IMR-90 (cell line): ENCODE measurements around the gene CHN2. TPM values are rescaled to one million over a fixed set of nuclear protein-coding genes. Genes with fewer than 3 reads are reported as not detected.

Experiments used
- ATAC-seq: fragments of 200-7000 bp; cut with Tn5 transposase; 2 replicates; pipeline ENCODE4 v1.9.1; 2020; ENCODE audit warnings: low read depth, mild to moderate bottlenecking, moderate library complexity
- BruUV-seq: library from RNA; stranded (reverse); fragments of 400-500 nt; replicated peaks from 2 replicates; lab custom pipeline; 2021; lab: Mats Ljungman, UMichigan
- CTCF ChIA-PET: fragments of 300-600 bp; formaldehyde crosslinking; extraction: SDS; loops from one replicate; lab custom pipeline; 2021; ENCODE audit warnings: antibody characterized with exemption; lab: Yijun Ruan, JAX
- POLR2A ChIA-PET: fragments of 300-600 bp; sonication (Branson Sonifier 250); formaldehyde crosslinking; loops from one replicate; lab custom pipeline; 2022; ENCODE audit warnings: antibody characterized with exemption; ENCODE audit not compliant: unreplicated experiment; lab: Charles Lee
- DNase-seq: peaks from one replicate; pipeline ENCODE4 v3.0.0; 2013
- H2AFZ ChIP-seq: replicated peaks from 2 replicates; pipeline ENCODE3; 2013; ENCODE audit warnings: low read length, mild to moderate bottlenecking; ENCODE audit not compliant: poor library complexity
- H2AK5ac ChIP-seq: 2 replicates; pipeline ENCODE4 v1.6.1; 2013; ENCODE audit warnings: low read depth, low read length, inconsistent platforms
- H2AK9ac ChIP-seq: replicated peaks from 2 replicates; pipeline ENCODE3; 2013; ENCODE audit warnings: mild to moderate bottlenecking, low read depth, low read length, moderate library complexity; ENCODE audit not compliant: poor library complexity
- H2BK120ac ChIP-seq: 2 replicates; pipeline ENCODE4 v1.6.1; 2013; ENCODE audit warnings: low read depth, low read length, inconsistent platforms
- H2BK15ac ChIP-seq: 3 replicates; pipeline ENCODE4 v1.6.1; 2013; ENCODE audit warnings: low read depth, low read length, inconsistent platforms
- H2BK20ac ChIP-seq: 2 replicates; pipeline ENCODE4 v1.6.1; 2013; ENCODE audit warnings: low read depth, mild to moderate bottlenecking, inconsistent platforms, low read length, moderate library complexity
- H2BK5ac ChIP-seq: 2 replicates; pipeline ENCODE4 v1.6.1; 2013; ENCODE audit warnings: mild to moderate bottlenecking, low read depth, low read length, inconsistent platforms; ENCODE audit not compliant: poor library complexity, severe bottlenecking
- H3K14ac ChIP-seq: replicated peaks from 2 replicates; pipeline ENCODE4 v1.6.1; 2013; ENCODE audit warnings: low read depth, low read length, inconsistent platforms
- H3K18ac ChIP-seq: 2 replicates; pipeline ENCODE4 v1.6.1; 2013; ENCODE audit warnings: low read depth, low read length, control low read depth
- H3K23ac ChIP-seq: 2 replicates; pipeline ENCODE4 v1.6.1; 2013; ENCODE audit warnings: low read depth, low read length, inconsistent platforms
- H3K27ac ChIP-seq: 2 replicates; pipeline ENCODE4 v1.5.1; 2013; ENCODE audit warnings: mild to moderate bottlenecking, control low read depth, low read length; ENCODE audit not compliant: insufficient read depth
- H3K27me3 ChIP-seq: 2 replicates; pipeline ENCODE4 v1.6.1; 2013; ENCODE audit warnings: low read length; ENCODE audit not compliant: control insufficient read depth, insufficient read depth
- H3K36me3 ChIP-seq: 2 replicates; pipeline ENCODE4 v1.6.1; 2013; ENCODE audit warnings: low read length, mixed read lengths; ENCODE audit not compliant: control insufficient read depth, insufficient read depth
- H3K4ac ChIP-seq: 2 replicates; pipeline ENCODE4 v1.6.1; 2013; ENCODE audit warnings: low read depth, low read length, inconsistent platforms
- H3K4me1 ChIP-seq: 2 replicates; pipeline ENCODE4 v1.6.1; 2013; ENCODE audit warnings: low read length, mixed read lengths; ENCODE audit not compliant: control insufficient read depth, insufficient read depth
- H3K4me2 ChIP-seq: 2 replicates; pipeline ENCODE4 v1.6.1; 2013; ENCODE audit warnings: low read depth, mild to moderate bottlenecking, control low read depth, low read length, moderate library complexity
- H3K4me3 ChIP-seq: 2 replicates; pipeline ENCODE4 v1.5.1; 2013; ENCODE audit warnings: low read depth, mild to moderate bottlenecking, control low read depth, low read length, moderate library complexity; ENCODE audit not compliant: insufficient read depth
- H3K56ac ChIP-seq: 2 replicates; pipeline ENCODE4 v1.6.1; 2013; ENCODE audit warnings: low read length, inconsistent platforms; ENCODE audit not compliant: insufficient read depth; ENCODE audit errors: extremely low read depth
- H3K79me1 ChIP-seq, 2 experiments: 2 replicates each; pipeline ENCODE4 v1.6.1; 2013; ENCODE audit warnings: low read length in 2 of 2, inconsistent platforms in 1 of 2, low read depth in 1 of 2
- H3K9ac ChIP-seq: 2 replicates; pipeline ENCODE4 v1.6.1; 2013; ENCODE audit warnings: low read depth, low read length, control low read depth
- H3K9me1 ChIP-seq: 2 replicates; pipeline ENCODE4 v1.6.1; 2013; ENCODE audit warnings: low read length, inconsistent platforms; ENCODE audit not compliant: insufficient read depth
- H3K9me3 ChIP-seq: 2 replicates; pipeline ENCODE4 v1.6.1; 2013; ENCODE audit warnings: low read length; ENCODE audit not compliant: control insufficient read depth, insufficient read depth
- H4K20me1 ChIP-seq: 2 replicates; pipeline ENCODE4 v1.6.1; 2013; ENCODE audit warnings: low read length, inconsistent platforms; ENCODE audit not compliant: insufficient read depth
- H4K5ac ChIP-seq: 2 replicates; pipeline ENCODE4 v1.6.1; 2013; ENCODE audit warnings: mild to moderate bottlenecking, low read depth, low read length, control low read depth
- H4K8ac ChIP-seq, 2 experiments: 2 replicates each; pipeline ENCODE4 v1.6.1; 2013; ENCODE audit warnings: low read depth in 2 of 2, low read length in 2 of 2, control low read depth in 1 of 2, inconsistent platforms in 1 of 2
- H4K91ac ChIP-seq: 2 replicates; pipeline ENCODE4 v1.6.1; 2013; ENCODE audit warnings: low read depth, low read length, inconsistent platforms; ENCODE audit not compliant: insufficient read depth
- BHLHE40 ChIP-seq: fragments of 150-350 bp; IDR thresholded peaks from 2 replicates; pipeline ENCODE4 v1.6.1; 2016; ENCODE audit warnings: mild to moderate bottlenecking, low read depth, low read length
- CEBPB ChIP-seq: IDR thresholded peaks from 2 replicates; pipeline ENCODE4 v1.6.1; 2012; ENCODE audit warnings: low read depth, low read length, improper control_type of control experiment
- CHD1 ChIP-seq: IDR thresholded peaks from 2 replicates; pipeline ENCODE4 v1.6.1; 2012; ENCODE audit warnings: low read depth, low read length, improper control_type of control experiment
- CTCF ChIP-seq: conservative IDR thresholded peaks from 2 replicates; pipeline ENCODE4 v1.5.1; 2012; ENCODE audit warnings: mild to moderate bottlenecking, low read depth, low read length, improper control_type of control experiment
- ELK1 ChIP-seq: fragments of 150-350 bp; IDR thresholded peaks from 2 replicates; pipeline ENCODE4 v1.6.1; 2016; ENCODE audit warnings: low read depth, mild to moderate bottlenecking, low read length, moderate library complexity, borderline replicate concordance
- FOS ChIP-seq: fragments of 150-350 bp; IDR thresholded peaks from 2 replicates; pipeline ENCODE4 v1.6.1; 2016; ENCODE audit warnings: low read depth, low read length
- MAFK ChIP-seq: IDR thresholded peaks from 2 replicates; pipeline ENCODE4 v1.6.1; 2012; ENCODE audit warnings: low read depth, low read length, improper control_type of control experiment
- MAZ ChIP-seq: IDR thresholded peaks from 2 replicates; pipeline ENCODE4 v1.6.1; 2012; ENCODE audit warnings: low read depth, mild to moderate bottlenecking, low read length, improper control_type of control experiment, moderate library complexity, borderline replicate concordance
- MXI1 ChIP-seq: IDR thresholded peaks from 2 replicates; pipeline ENCODE4 v1.6.1; 2012; ENCODE audit warnings: low read depth, mild to moderate bottlenecking, low read length, moderate library complexity, borderline replicate concordance
- NFE2L2 ChIP-seq: fragments of 150-350 bp; IDR thresholded peaks from 2 replicates; pipeline ENCODE4 v1.6.1; 2016; ENCODE audit warnings: low read depth, mild to moderate bottlenecking, low read length
- POLR2A ChIP-seq: IDR thresholded peaks from 2 replicates; pipeline ENCODE4 v1.6.1; 2012; ENCODE audit warnings: mild to moderate bottlenecking, low read depth, low read length
- RAD21 ChIP-seq: IDR thresholded peaks from 2 replicates; pipeline ENCODE4 v1.6.1; 2012; ENCODE audit warnings: low read length, improper control_type of control experiment
- RCOR1 ChIP-seq: IDR thresholded peaks from 2 replicates; pipeline ENCODE4 v1.6.1; 2012; ENCODE audit warnings: mild to moderate bottlenecking, low read length, improper control_type of control experiment; ENCODE audit not compliant: insufficient replicate concordance
- RFX5 ChIP-seq: IDR thresholded peaks from 2 replicates; pipeline ENCODE4 v1.8.0; 2012; ENCODE audit warnings: low read depth, mild to moderate bottlenecking, low read length, moderate library complexity
- SMC3 ChIP-seq: fragments of 150-350 bp; IDR thresholded peaks from 2 replicates; pipeline ENCODE4 v1.6.1; 2016; ENCODE audit warnings: low read depth, mild to moderate bottlenecking, antibody characterized with exemption, low read length, moderate library complexity
- WGBS, 2 experiments: methylation state at CpG; one replicate each; pipeline versions ENCODE4 v1.1.5 to v1.1.7; 2013; ENCODE audit warnings: missing lambda C conversion rate in 2 of 2; ENCODE audit not compliant: insufficient read length in 1 of 2; ENCODE audit errors: extremely low coverage in 2 of 2; 5-methylcytosine and 5-hydroxymethylcytosine counted together
- dilution Hi-C: fragments of 300-500 bp; cut with HindIII; formaldehyde crosslinking; loops from one replicate; pipeline ENCODE4 v1.14.3; 2018; ENCODE audit warnings: low sequenced_read_pairs; ENCODE audit not compliant: unreplicated experiment
- in situ Hi-C: fragments of 300-500 bp; cut with MboI; formaldehyde crosslinking; loops from 3 replicates; pipeline ENCODE4 v1.14.3; 2019; ENCODE audit warnings: low sequenced_read_pairs, inconsistent platforms, mixed read lengths
- intact Hi-C: fragments of 100-400 bp; cut with micrococcal nuclease; formaldehyde crosslinking; loops from 2 replicates; pipeline ENCODE4 v1.10.0; 2022
- polyA plus RNA-seq, 3 experiments: library from polyadenylated mRNA; depleted of rRNA; stranded (reverse); fragments of >200 nt; gene quantifications; 2 replicates each; pipeline ENCODE4 v1.2.3, GENCODE V29; 2012; ENCODE audit warnings: low replicate concordance in 1 of 3
- total RNA-seq: library from RNA; depleted of rRNA; stranded (reverse); fragments of >200 nt; gene quantifications from 2 replicates; pipeline ENCODE4 v1.2.3, GENCODE V29; 2012
- TF ChIP-seq, protein P1 (sequence below): fragments of 150-350 bp; IDR thresholded peaks from 2 replicates; pipeline ENCODE4 v1.6.1; 2017; ENCODE audit warnings: mild to moderate bottlenecking, antibody characterized with exemption, low read length, low read depth

CHN2 gene
- total and polyA plus RNA-seq, 2 of the 4 experiments (the other 2 are of a cell fraction) = not detected

DNA sequence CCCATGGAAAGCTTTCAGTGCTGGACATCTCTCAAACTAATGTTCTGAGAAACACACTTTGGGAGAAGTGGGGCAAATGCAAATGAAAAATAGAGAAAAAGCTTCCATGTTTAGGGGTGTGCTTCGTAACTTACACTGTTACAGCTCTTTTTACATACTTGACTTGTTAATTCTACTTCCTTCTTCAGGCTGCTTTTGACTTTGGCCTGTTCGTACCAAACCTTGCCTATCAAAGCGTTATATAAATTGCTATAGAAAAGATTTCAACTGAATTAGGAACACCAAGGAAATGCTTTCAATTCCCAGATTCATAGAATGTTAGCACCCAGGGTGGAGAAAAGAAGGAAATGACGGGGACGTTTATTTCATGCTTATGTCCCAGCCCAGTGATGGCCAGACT is 228.3 kb downstream of the CHN2 start:
- Histone ChIP-seq H3K18ac (no peak overlapping the region), H3K79me1 (no peaks in the 10 kb centered on the region), H3K4me2 (no peak overlapping the region), H4K5ac (no peak overlapping the region), H2BK5ac (no peak overlapping the region), H3K14ac (no peak overlapping the region), H3K9me3 (no peaks in the 10 kb centered on the region), H3K4me1 (no peaks in the 10 kb centered on the region), H3K4ac (no peak overlapping the region), H2BK15ac (no peak overlapping the region), H2BK20ac (no peak overlapping the region), H3K36me3 (no peaks in the 10 kb centered on the region), H4K8ac (no peak overlapping the region), H2AK5ac (no peak overlapping the region), H2AFZ (no peak overlapping the region), H3K27me3 (no peaks in the 10 kb centered on the region), H3K27ac (no peak overlapping the region), H3K23ac (no peak overlapping the region), H3K56ac (no peak overlapping the region), H2BK120ac (no peak overlapping the region), H3K9me1 (no peaks in the 10 kb centered on the region), H2AK9ac (no peak overlapping the region), H3K9ac (no peak overlapping the region), H4K91ac (no peak overlapping the region), H4K20me1 (no peaks in the 10 kb centered on the region), H3K4me3 (no peak overlapping the region)
- ChIA-PET POLR2A (no interaction called here), CTCF (no interaction called here)
- TF ChIP-seq SMC3 = no peak
- no peak for TF ChIP-seq BHLHE40
- no peak for TF ChIP-seq MXI1
- TF ChIP-seq, protein P1, sequence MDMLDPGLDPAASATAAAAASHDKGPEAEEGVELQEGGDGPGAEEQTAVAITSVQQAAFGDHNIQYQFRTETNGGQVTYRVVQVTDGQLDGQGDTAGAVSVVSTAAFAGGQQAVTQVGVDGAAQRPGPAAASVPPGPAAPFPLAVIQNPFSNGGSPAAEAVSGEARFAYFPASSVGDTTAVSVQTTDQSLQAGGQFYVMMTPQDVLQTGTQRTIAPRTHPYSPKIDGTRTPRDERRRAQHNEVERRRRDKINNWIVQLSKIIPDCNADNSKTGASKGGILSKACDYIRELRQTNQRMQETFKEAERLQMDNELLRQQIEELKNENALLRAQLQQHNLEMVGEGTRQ = no peak
- TF ChIP-seq POLR2A = no peak
- no peak for TF ChIP-seq MAZ
- TF ChIP-seq FOS = no peak
- TF ChIP-seq NFE2L2 = no peak
- no peak for TF ChIP-seq RCOR1
- no peak for TF ChIP-seq RAD21
- TF ChIP-seq ELK1 = no peak
- no peak for TF ChIP-seq RFX5
- no peak for TF ChIP-seq MAFK
- no peak for TF ChIP-seq CHD1
- TF ChIP-seq CEBPB = no peak
- TF ChIP-seq CTCF = no peak
- DNase-seq (no peak), ATAC-seq (no peak)
- dilution Hi-C loops (no loop called here), in situ Hi-C loops (no loop called here), intact Hi-C loops (no loop called here)
- no CpG with 5 or more reads among the region's 5 CpGs for WGBS, 2 experiments
- BruUV-seq = no TSS peak
